GM21381 (cell line): ENCODE results near the gene STRN4.
A peak's percentile ranks its signal among the peaks of the same experiment; 100 is the strongest.

Experiments
- ATAC-seq: cut with Tn5 transposase; IDR thresholded peaks from one replicate; pipeline ENCODE4 v1.9.1; 2021; ENCODE audit warnings: mild to moderate bottlenecking, moderate library complexity; ENCODE audit not compliant: unreplicated experiment

Gene STRN4

DNA sequence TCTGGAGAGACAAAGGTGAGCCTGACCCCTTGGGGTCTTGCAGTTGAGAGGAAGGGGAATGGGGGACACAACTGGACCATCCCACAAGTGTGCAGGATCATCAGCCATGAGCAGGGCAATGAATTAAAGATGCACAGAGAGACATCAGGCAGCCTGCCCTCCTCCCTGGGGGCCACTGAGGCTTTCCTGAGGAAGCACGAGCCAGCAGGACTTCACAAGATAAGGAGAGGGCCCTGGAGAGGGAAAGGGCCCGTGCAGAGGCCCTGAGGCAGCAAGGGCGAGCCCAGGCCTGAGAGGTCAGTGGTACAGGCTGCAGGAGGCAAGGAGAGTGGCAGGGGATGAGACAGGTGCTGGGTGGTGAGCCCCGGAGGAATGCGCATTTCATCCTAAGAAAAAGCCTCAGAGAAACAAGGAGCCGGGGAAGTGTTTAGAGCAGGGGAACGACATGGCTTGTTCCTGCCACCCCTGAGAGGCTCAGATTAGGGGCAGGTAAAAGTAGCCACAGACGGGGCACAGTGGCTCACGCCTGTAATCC lies 20.3 kb downstream of the STRN4 start:
- ATAC-seq = no peak

DNA sequence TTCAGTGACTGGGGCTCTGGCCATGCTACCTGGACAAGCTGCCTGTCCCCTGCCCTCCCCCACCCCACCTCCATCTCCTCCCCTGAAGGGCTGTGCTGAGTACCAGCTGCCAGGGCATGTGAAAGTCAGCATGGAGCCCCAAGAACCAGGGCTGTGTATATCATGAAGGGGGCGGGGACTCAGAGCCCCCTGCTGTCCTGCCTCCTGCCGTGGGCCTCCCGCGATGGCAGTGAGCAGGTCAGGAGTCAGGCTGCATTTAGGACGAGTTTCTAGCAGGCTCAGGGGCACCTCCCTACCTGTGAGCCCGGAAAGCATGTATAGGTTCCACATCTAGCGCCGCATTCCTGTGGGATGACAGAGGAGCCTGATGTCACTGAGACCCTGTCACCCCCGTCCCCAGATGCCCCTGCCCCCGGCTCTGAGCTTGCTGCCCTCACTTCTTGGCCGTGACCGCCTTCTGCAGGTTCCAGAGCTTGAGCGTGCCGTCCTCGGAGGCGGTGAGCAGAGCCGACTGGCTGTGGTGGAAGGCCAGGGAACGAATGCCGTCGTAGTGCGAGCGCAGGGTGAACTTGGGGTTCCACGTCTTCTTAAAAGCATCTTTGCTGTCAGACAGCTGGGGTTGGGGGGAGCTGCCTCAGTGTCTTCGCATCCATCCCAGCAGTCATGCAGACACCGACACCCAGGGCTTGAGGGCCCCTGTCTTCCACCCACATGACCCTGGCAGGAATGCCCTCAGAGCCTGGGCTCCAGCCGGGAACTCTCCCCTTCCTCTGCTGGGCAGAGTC lies 21.0 kb downstream of the STRN4 start:
- ATAC-seq = no peak

DNA sequence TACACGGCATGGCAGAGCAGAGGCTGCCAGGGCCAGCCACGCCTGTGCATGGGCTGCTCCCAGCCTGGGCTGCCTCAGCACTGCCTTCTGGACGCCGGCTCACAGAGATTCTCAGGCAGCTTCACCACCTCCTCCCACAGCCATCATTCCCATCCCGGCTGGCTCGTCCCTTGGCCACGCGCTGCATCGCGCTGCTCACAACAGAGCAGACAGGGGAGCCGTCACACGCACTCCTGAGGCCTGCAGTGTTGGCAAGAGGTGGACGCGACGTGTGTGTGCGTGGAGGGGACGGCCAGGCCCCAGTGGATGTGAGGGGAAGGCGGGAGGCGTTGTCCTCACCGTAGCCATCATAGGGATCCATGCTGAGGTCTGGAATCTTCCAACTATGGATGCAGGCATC lies 21.8 kb downstream of the STRN4 start:
- ATAC-seq = no peak

DNA sequence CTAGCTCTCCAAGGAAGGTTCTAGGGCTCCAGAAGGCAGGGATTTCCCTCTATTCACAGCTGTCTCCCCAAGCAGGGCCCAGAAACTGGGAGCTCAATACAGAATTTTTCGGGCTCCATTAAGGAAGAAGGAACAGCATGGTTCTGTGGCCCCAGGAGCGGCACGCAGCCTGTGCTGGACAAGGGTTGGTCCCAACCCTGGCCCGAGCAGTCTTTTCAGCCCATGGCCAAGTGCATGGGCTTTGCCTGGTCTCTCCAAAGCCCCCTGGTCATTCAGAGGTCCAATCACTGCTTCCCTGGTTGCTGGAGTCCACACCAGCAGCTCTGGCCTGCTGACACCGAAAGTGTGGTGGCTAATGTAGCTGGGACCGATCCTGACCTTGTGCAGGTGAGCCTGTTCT lies 22.8 kb downstream of the STRN4 start:
- no peak for ATAC-seq

DNA sequence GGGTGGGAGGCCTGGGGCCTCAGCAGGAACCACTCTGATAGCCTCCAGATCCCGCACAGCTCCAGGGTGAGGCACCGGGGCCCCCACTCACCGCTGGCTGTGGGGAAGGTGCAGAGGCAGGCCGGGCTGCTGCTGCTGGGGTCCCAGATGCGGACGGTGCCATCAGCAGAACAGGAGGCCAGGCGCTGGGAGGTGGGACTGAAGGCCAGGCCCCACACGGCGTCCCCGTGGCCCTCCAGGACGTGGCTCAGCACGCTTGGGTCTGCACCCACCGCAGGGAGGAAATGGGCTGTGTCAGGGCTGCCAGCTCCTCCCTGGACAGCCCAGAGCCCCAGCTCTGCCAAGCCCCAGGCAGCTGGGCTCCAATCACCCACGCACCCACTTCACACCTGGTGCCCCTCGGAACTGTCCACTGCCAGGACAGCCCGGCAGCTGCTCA lies 23.2 kb downstream of the STRN4 start:
- no peak for ATAC-seq

DNA sequence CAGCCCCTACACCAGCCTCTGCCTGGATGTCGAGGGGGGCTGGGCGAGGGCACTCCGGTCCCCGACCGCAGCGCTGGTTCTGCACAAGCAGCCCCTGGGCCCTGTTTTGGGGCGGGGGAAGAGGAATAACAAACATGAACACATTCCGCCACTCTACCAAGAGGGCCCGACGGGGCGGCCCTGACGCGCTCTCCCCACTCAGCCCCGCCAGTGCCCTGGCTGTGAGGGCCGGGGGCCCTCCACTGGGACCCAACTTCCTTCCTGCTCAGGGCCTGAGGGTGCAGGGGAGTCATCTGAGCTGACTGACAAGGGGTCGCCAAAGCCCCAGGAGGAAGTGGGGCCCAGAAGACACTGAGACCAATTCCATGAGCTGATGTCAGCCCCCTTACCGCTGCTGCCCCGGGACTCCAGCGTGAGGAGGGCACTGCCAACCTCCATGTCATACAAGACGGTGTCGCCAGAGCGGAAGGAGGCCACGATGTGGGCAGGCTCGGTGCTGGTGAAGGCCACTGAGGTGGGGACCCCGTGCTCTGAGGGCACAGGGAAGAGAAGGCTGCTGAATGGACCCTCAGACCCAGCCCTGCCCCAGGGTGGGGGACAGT lies 23.7 kb downstream of the STRN4 start:
- ATAC-seq = no peak

DNA sequence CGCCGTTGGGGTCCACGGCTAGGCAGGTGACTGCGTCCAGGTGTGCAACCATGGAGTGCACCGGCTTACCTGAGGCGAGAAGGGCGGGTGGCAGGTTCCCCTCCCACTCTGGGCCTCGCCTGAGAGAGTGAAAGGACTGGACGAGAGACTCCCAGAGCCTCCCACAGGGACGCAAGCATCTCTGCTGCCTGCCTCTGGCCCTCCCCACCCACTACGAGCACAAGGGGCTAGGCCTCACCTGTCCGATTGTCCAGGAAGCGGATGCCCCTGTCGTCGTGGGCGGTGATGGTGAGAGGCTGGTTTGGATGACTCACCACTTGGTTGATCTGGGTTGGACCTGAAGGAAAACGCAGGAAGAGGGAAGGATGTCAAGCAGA lies 24.3 kb downstream of the STRN4 start:
- ATAC-seq = no peak

DNA sequence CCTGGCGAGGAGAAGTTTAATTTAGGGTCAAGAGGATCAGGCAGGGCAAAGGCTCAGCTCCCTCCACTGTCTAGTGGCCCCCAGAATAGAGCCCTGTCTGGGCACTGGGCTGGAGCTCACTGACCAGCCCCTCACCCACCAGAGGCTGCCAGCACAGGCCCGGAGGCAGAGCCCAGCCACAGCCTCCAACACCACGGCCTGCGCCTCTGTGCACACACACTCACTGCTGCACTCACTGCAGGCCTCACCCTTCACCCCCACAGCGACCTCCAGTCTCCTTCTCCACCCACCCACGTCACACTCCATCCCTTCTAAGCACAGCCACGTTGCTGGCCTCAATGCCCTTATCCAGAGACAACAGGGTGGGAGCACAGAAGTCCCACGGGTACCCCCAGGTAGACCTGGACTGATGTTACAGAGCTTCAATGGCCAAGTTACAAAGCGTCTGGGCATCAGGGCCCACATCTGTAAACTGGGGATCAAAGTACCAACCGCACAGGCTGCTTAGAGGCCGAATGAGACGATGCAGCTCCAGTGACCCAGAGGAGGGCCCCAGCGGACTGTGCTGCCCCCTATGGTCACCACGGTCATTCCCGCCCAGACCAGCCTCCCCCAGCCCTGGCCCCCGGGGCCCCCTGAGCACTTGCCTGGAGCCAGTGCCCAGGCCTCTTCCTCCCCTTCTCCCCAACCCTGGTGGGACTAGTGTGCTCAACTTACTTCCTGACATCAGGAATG lies 24.8 kb downstream of the STRN4 start:
- no peak for ATAC-seq

DNA sequence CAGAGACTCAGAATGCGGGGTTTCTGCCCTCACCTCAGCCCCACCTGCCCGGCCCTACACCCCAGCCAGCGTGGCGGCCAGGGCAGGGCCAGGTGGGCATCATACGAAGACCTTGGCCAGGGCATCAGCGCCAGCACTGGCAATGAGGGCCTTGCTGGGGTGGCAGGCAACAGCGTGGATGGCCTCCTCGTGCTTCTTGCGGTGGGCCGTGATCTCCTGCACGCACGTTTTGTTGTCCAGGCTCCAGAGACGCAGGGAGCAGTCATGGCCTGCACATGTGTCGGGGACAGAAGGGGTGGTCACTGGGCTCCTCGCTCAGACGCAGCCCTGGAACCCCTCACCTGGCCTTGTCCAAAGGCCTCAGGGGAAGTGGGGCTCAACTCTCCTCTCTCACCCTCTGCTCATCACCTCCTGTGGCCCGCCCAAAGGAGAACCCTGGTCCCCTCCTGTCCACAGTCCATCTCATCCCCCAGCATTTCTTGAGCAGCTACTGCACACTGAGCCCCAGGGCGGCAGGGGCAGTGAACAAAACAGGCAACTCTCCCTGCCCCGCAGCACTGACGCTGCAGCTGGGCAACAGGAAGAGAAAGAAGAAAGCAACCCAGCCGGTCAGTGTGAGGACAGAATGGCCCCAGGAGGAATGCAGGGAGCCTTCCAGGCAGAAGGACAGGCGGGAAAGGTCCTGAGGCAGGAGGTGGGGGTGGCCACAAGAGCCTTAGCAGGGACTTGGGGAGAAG lies 25.6 kb downstream of the STRN4 start:
- ATAC-seq = no peak

DNA sequence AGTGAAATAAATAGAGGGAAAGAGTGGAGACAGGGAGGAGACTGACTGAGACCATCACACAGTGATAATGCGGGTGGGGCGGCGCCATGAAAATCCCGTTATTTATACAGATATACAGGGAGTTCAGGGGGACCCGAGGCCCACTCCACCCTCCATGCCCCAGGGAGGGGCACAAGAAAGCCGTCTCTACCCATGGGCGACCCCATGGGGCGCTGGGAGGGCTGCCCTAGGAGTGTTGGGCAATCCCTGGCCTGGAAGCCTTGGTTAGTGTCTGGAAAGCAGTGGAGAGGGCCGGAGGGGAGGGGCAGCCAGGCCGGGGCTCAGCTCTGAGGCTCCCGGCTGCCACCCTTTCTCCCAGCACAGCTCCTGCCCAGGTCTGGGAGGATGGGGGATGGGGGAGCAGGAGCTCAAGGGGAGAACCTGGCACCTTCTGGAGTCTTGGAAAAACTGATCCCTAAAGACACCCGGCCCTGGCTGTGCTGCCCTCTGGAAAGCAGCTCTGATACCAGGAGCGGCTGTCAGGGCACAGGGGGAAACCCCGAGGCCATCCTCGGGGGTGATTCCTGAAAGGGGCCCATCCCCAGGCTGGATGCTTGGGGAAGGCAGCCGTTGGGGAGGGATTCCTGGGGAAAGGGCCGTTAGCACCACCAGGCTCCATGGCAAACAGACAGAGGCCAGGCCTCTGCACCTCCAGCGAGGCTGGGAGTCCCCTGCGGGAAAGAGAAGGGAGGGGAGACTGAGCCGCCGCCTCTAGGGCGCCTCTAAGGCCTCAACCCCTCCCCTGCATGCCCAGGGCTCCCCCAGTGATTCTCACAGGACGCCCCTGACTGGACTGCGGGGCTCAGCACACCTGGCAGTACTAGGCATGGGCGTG lies 26.4 kb downstream of the STRN4 start:
- no peak for ATAC-seq

DNA sequence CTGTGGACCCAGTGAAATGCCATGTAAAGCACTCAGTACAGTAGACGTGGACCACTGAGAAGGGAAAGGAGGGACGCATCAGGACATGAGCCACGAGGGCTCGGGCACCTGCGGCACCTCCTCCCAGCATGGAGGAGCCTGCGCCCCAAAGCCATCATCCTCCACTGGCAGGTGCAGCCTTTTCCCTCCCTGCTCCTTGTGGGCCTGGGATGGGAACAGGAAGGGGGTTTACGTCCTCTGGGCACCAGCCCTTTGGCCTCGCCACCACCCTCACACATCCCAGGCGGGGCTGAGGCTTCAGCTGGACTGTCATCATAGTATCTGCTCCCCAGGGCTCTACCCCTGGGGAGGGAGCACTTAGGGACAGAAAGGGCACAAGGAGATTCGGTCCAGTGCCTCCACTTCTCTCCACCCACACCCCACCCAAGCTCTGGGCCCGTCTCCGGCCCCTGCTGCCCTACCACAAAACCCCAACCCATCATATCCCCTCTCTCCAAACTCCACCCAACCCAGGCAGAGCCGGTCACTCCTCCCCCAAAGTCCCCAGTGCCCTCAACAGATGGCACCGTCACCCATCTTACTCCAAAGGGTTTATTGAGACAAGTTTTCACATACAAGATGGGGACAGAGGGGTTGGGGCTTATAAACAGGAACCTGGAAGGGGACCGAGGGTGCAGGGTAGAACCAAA lies 27.2 kb downstream of the STRN4 start:
- ATAC-seq = no peak

DNA sequence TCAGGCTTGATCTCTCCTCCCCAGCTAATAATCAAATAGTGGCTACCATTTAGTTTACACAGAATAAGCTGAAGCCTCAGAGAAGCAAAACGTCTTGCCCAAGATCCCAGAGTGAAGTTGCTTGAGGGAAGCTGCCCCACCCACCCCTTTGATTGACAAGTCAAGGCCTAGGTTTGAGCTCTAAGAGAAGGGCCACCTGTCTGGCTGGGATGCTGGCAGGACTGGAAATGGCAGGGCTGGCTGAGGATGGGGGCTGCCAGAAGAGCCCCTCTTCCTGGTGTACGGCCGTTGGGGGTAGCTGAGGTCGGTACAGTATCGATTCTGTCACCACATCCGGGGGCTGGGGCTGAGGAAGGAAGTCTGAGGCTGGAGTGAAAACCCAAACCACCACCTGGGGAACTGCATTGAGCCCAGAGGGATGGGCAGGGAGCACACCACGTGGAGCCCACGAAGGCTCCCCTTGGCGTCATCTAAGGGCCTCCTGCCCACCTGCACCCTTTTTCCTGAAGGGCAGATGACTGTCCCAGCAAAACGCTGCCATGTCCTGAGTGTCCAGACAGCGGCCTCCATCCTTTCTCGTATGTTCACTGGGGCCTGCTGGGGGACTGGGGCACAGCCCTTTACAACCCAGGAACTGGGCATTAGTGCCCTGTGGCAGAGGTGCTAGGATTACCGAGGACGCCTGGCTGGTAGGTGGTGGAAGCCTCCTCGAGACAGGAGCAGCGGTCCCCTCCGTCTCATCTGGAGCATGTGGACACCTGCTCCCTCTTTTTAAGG lies 27.9 kb downstream of the STRN4 start:
- peak; percentile 29 for ATAC-seq

DNA sequence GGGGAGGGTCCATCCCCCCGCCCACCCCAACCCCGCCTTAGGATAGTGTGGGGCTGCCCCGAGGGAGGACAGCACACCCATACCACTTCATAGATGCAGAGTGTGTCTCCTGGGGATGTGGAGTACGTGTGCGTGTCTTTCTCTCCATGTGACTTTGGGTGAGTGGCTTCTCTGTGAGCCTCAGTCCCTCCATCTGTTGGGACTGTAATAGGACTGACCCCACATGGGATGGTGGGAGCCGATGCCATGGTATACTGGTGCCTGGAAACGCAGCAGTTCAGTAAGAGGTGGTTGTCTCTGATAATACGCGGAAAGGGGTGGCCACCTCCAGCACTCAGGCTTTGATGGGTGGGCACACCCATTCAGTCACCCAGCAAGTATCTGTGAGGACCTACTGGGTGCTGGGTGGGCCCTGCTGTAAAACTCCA lies 28.5 kb downstream of the STRN4 start:
- ATAC-seq = no peak

DNA sequence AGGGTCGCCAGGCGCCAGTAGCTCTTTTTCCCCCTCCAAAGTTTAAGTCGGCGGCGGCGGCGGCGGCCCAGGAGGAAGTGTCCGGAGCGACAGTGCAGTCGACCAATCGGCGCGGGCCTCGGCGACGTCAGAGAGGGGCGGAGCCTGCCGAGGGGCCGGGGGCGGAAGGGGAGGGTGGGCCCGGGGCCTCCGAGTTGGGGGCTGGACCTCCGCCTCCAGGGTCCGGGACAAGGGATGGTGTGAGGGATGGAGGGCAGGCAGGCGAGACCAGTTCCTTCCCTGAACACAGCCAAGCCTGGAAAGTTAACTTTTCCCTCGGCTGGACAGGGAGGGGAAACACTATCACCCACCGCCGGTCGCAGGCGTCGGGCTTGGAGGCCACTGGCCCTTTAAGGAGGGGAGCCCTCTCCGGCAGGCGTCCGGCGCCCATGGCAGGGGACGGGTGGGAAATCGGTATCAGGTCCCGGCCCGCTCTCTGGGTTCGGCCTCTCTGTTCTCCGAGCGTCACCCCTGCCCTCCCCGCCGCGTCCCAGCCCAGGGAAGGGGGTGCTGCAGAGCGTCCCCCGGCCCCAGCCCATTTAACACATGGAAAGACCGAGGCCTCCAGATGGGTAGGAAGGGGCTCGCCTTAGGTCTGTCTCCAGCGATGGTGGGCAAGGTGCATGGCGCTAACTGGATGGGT lies 29.1 kb downstream of the STRN4 start, which contains the start of gene PRKD2:
PRKD2 (minus strand) TSS at position 81 of the 682 bp plus-strand sequence. CDS start 744 bp downstream, outside the sequence.
- ATAC-seq = peak; percentile 33

DNA sequence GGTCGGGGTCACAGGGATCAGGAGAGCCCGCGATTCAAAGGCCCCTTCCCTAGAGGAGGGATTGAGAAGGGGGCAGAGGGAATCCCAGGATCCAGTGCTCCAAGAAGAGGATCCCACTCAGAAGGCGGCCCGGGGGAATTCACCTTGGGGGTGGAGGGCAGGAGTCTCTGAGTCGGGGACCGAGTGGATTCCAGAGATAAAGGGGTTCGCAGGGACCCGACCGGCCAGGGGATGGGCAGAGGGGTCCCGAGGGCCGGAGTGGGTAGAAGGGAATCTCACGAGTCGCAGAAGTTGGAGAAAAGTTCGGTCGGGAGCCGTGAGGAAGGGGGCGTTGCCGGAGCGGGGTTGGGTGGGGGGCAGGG lies 29.6 kb downstream of the STRN4 start:
- no peak for ATAC-seq

DNA sequence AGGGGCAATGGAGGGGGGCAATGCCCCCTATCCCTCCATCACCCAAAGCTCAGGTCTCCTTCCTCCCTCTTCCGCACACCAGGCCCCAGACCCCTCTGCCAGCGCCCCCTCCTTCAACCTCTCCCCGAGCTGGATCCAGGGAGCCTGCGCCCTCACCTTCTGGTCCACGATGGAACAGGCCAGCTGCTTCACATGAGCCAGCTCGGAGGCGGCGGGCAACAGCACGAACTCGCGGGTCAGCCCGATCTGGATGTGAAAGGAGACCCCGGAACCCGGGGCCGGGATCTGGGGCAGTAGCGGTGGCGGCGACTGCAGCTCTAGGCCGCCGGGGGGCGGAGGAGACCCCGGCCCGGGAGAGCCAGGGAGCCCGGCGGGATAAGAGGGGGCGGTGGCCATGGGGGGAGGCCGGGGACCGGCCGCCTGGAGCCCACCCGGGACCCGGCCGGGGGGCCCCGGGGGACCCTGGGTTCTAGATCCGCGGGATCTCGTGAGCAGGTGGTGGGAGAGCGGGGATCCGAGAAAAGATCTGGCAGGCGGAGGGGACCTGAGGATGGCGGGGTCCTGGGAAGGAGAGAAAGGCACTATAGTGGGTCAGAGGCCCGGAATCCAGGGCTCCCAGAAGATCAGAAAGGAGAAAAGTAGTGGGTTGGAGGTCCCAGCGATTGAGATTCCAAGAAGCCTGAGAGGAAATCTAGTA lies 30.1 kb downstream of the STRN4 start:
- ATAC-seq = no peak

DNA sequence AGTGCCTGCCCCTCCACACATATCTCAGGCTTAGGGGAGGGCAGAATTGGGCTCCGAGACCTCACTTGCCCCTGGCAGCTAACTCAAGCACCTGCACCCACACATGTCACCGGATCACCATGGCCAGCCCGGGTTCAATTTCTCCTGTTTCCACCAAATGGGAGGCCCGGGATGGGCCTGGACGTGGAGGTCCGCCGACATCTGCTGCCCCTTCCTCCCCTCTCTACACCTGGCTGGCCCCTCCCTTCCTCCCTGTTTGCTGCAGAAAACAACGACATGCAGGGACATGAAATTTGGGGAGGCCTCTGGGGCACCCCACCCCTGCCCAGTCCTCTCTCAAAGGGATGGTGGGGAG lies 30.7 kb downstream of the STRN4 start:
- ATAC-seq = no peak
